Hepatocyte (in vitro differentiated cells): ENCODE measurements around the gene PREX1.

Experiments
- CTCF ChIP-seq: fragments of 200-600 bp; sonication (generic); IDR thresholded peaks from 2 replicates; pipeline ENCODE4 v1.5.1; 2016; ENCODE audit warnings: antibody characterized with exemption, mild to moderate bottlenecking; ENCODE audit not compliant: poor library complexity
- EZH2 ChIP-seq: fragments of 200-600 bp; sonication (generic); IDR thresholded peaks from 2 replicates; pipeline ENCODE4 v1.6.1; 2016; ENCODE audit warnings: antibody characterized with exemption, mild to moderate bottlenecking, borderline replicate concordance

- no peak for TF ChIP-seq CTCF
- TF ChIP-seq EZH2, result no peak
Observed at GRCh38 chr20:48614593-48615274, 213.1 kb downstream of the PREX1 start.
